Uterus (tissue), 4 donors: Measurements from ENCODE around the gene NDEL1. TPM values are rescaled to one million over a fixed set of nuclear protein-coding genes. Genes with fewer than 3 reads are reported as not detected.
A peak's percentile ranks its signal among the peaks of the same experiment; 100 is the strongest.

Experiments used
- DNase-seq, 2 donors: peaks; one replicate each; pipeline ENCODE4 v3.0.0-alpha.2; 2019 to 2020
- H3K27ac ChIP-seq, 2 donors: fragments of 200-600 bp; sonication (generic); 1 replicate in 1 of 2; 2 replicates in 1 of 2; pipeline ENCODE4 v1.5.1; 2016 to 2018
- H3K27me3 ChIP-seq, 2 donors: fragments of 200-600 bp; sonication (generic); one replicate each; pipeline ENCODE4 v1.5.1; 2018 to 2019; ENCODE audit warnings: control low read depth in 1 of 2
- H3K36me3 ChIP-seq, 2 donors: fragments of 200-600 bp; sonication (generic); one replicate each; pipeline ENCODE4 v1.5.1; 2019; ENCODE audit warnings: control low read depth in 1 of 2
- H3K4me1 ChIP-seq, 2 donors: fragments of 200-600 bp; sonication (generic); one replicate each; pipeline ENCODE4 v1.5.1; 2018 to 2019; ENCODE audit warnings: control low read depth in 1 of 2
- H3K4me3 ChIP-seq, 2 donors: fragments of 200-600 bp; sonication (generic); 1 replicate in 1 of 2; 2 replicates in 1 of 2; pipeline ENCODE4 v1.5.1; 2018 to 2019; ENCODE audit warnings: mild to moderate bottlenecking in 1 of 2
- H3K9me3 ChIP-seq, 2 donors: fragments of 200-600 bp; sonication (generic); one replicate each; pipeline ENCODE4 v1.5.1; 2019; ENCODE audit warnings: control low read depth in 1 of 2
- CTCF ChIP-seq, 4 experiments: fragments of 200-600 bp in 2 of 4; fragments of 450-650 bp in 2 of 4; sonication (generic) in 2 of 4; IDR thresholded peaks; one replicate each; pipeline ENCODE4 v1.5.1; 2016 to 2019; ENCODE audit warnings: antibody characterized with exemption in 4 of 4, mild to moderate bottlenecking in 2 of 4, moderate library complexity in 1 of 4
- POLR2A ChIP-seq, 2 donors: fragments of 450-650 bp; IDR thresholded peaks; one replicate each; pipeline ENCODE4 v1.6.1; 2016; ENCODE audit warnings: antibody characterized with exemption in 2 of 2, mild to moderate bottlenecking in 1 of 2, moderate library complexity in 1 of 2
- intact Hi-C: fragments of 100-400 bp; cut with DNase I; formaldehyde crosslinking; loops from one replicate; pipeline ENCODE4 v1.15.1; 2023; ENCODE audit warnings: low total_unique reads
- total RNA-seq, 4 donors: library from RNA; depleted of rRNA in 3 of 4; stranded (reverse); fragments of >200 nt in 3 of 4; gene quantifications; one replicate each; pipeline versions ENCODE4 v1.1.0 to v1.2.4, GENCODE V29; 2014 to 2023
- donor health status: DM: yes; HTN: yes; CAD: no.

Gene NDEL1
- total RNA-seq, 4 donors from 2014 or later, result 19.5 to 114 (median 63.8) TPM

GRCh38 chr17:8409966-8410882, 25.5 kb upstream of the NDEL1 start:
- H3K4me3 ChIP-seq, result no peak overlapping the region
- intact Hi-C loops, result no loop called here
- TF ChIP-seq POLR2A (IDR thresholded peaks at IDR 0.05), result no peak
- peak; percentile 82 to 88 (median 86) for TF ChIP-seq CTCF (IDR thresholded peaks at IDR 0.05)

GRCh38 chr17:8410883-8411238, 24.8 kb upstream of the NDEL1 start:
- Histone ChIP-seq H3K9me3 (no peaks in the 10 kb centered on the region), H3K4me3 (no peak overlapping the region), H3K27me3 (no peaks in the 10 kb centered on the region), H3K27ac (no peak overlapping the region), H3K4me1 (no peaks in the 10 kb centered on the region), H3K36me3 (no peaks in the 10 kb centered on the region)
- intact Hi-C loops, result no loop called here
- no peak for DNase-seq
- TF ChIP-seq CTCF (IDR thresholded peaks at IDR 0.05) (no peak), POLR2A (IDR thresholded peaks at IDR 0.05) (no peak)

More at GRCh38 chr17:8409966-8410882, 25.5 kb upstream of the NDEL1 start:
- Histone ChIP-seq H3K27ac (no peak overlapping the region), H3K9me3 (no peaks in the 10 kb centered on the region), H3K36me3 (no peaks in the 10 kb centered on the region), H3K27me3 (no peaks in the 10 kb centered on the region), H3K4me1 (no peaks in the 10 kb centered on the region)
- peak; percentile 89 to 90 for DNase-seq

GRCh38 chr17:8412089-8412488, 23.6 kb upstream of the NDEL1 start:
- no peaks in the 10 kb centered on the region for H3K27me3 ChIP-seq
- TF ChIP-seq CTCF (IDR thresholded peaks at IDR 0.05) (no peak), POLR2A (IDR thresholded peaks at IDR 0.05) (no peak)
- no peaks in the 10 kb centered on the region for H3K4me1 ChIP-seq
- DNase-seq, result no peak
- intact Hi-C loops, result no loop called here
- H3K27ac ChIP-seq, result no peak overlapping the region
- no peaks in the 10 kb centered on the region for H3K36me3 ChIP-seq
- H3K4me3 ChIP-seq, result no peak overlapping the region
- no peaks in the 10 kb centered on the region for H3K9me3 ChIP-seq

GRCh38 chr17:8413328-8413727, 22.4 kb upstream of the NDEL1 start:
- intact Hi-C loops, result no loop called here
- no peaks in the 10 kb centered on the region for H3K9me3 ChIP-seq
- H3K4me1 ChIP-seq, result no peaks in the 10 kb centered on the region
- DNase-seq, result no peak
- TF ChIP-seq CTCF (IDR thresholded peaks at IDR 0.05) (no peak), POLR2A (IDR thresholded peaks at IDR 0.05) (no peak)
- no peak overlapping the region for H3K4me3 ChIP-seq
- H3K36me3 ChIP-seq, result no peaks in the 10 kb centered on the region
- no peaks in the 10 kb centered on the region for H3K27me3 ChIP-seq
- no peak overlapping the region for H3K27ac ChIP-seq

- no peak overlapping the region for H3K4me3 ChIP-seq
- H3K36me3 ChIP-seq, result no peaks in the 10 kb centered on the region
- no peaks in the 10 kb centered on the region for H3K27me3 ChIP-seq
- intact Hi-C loops, result no loop called here
- no peaks in the 10 kb centered on the region for H3K4me1 ChIP-seq
- no peak for TF ChIP-seq POLR2A (IDR thresholded peaks at IDR 0.05)
- DNase-seq, result no peak
- H3K27ac ChIP-seq, result no peak overlapping the region
- H3K9me3 ChIP-seq, result no peaks in the 10 kb centered on the region
Observed at GRCh38 chr17:8413938-8414337, 21.7 kb upstream of the NDEL1 start.
